GM12878 (cell line): ENCODE measurements around the gene COL13A1. TPM values are rescaled to one million over a fixed set of nuclear protein-coding genes. Genes with fewer than 3 reads are reported as not detected.

Experiments used
- ATAC-seq: fragments of 200-7000 bp; cut with Tn5 transposase; 3 replicates; pipeline ENCODE4 v1.9.1; 2020; ENCODE audit warnings: mild to moderate bottlenecking, moderate library complexity
- BruUV-seq: library from RNA; stranded (reverse); fragments of 400-500 nt; replicated peaks from 2 replicates; lab custom pipeline; 2021; lab: Mats Ljungman, UMichigan
- CTCF ChIA-PET: fragments of 300-600 bp; sonication (Branson Sonifier 250); formaldehyde crosslinking; extraction: SDS; loops from one replicate; lab custom pipeline; 2021; ENCODE audit warnings: inconsistent platforms; lab: Yijun Ruan, JAX
- POLR2A ChIA-PET: fragments of 350-600 bp; formaldehyde crosslinking; extraction: SDS; loops from one replicate; lab custom pipeline; 2021; ENCODE audit warnings: inconsistent platforms; lab: Charles Lee
- RAD21 ChIA-PET: fragments of 300-600 bp; sonication (Branson Sonifier 250); formaldehyde crosslinking; loops from one replicate; lab custom pipeline; 2023; ENCODE audit warnings: antibody characterized with exemption; ENCODE audit not compliant: unreplicated experiment; lab: Charles Lee
- SMC1A ChIA-PET: fragments of 300-600 bp; sonication (Branson Sonifier 250); formaldehyde crosslinking; loops from one replicate; lab custom pipeline; 2023; ENCODE audit not compliant: unreplicated experiment, uncharacterized antibody; lab: Charles Lee
- DNase-seq: peaks from one replicate; pipeline ENCODE4 v3.0.0-alpha.2; 2011; ENCODE audit warnings: low read depth, low spot score
- FAIRE-seq: peaks from 3 replicates; lab custom pipeline; 2011; peaks lifted over from hg19 to GRCh38; lab: Jason Lieb, UNC
- H2AFZ ChIP-seq: 2 replicates; pipeline ENCODE4 v1.6.0; 2011; ENCODE audit warnings: low read depth, low read length, control low read depth; ENCODE audit not compliant: control insufficient read depth
- H3K27ac ChIP-seq: 2 replicates; pipeline ENCODE4 v1.5.1; 2011; ENCODE audit warnings: control low read depth; ENCODE audit not compliant: control insufficient read depth, insufficient read depth
- H3K27me3 ChIP-seq, 2 experiments: replicated peaks in 1 of 2; 2 replicates each; pipeline versions ENCODE4 v1.6.0 to v1.6.1; 2011; ENCODE audit warnings: low read length in 1 of 2; ENCODE audit not compliant: control insufficient read depth in 2 of 2, insufficient read depth in 2 of 2
- H3K36me3 ChIP-seq, 2 experiments: 2 replicates each; pipeline ENCODE4 v1.5.1; 2011; ENCODE audit warnings: low read length in 1 of 2; ENCODE audit not compliant: control insufficient read depth in 2 of 2, insufficient read depth in 2 of 2
- H3K4me1 ChIP-seq: 2 replicates; pipeline ENCODE4 v1.6.1; 2011; ENCODE audit warnings: mild to moderate bottlenecking, low read length, moderate library complexity, mixed read lengths; ENCODE audit not compliant: control insufficient read depth, insufficient read depth
- H3K4me2 ChIP-seq: 2 replicates; pipeline ENCODE4 v1.6.0; 2011; ENCODE audit warnings: control low read depth; ENCODE audit not compliant: control insufficient read depth, insufficient read depth
- H3K4me3 ChIP-seq: fragments of 200-600 bp; sonication (generic); 2 replicates; pipeline ENCODE4 v1.5.1; 2016
- H3K79me2 ChIP-seq: 2 replicates; pipeline ENCODE4 v1.6.0; 2011; ENCODE audit warnings: low read length; ENCODE audit not compliant: control insufficient read depth, insufficient read depth
- H3K9ac ChIP-seq: 2 replicates; pipeline ENCODE4 v1.8.0; 2011; ENCODE audit warnings: low read length, control low read depth, mixed read lengths; ENCODE audit not compliant: control insufficient read depth, insufficient read depth
- H3K9me3 ChIP-seq: replicated peaks from 3 replicates; pipeline ENCODE4 v1.5.1; 2011; ENCODE audit warnings: mild to moderate bottlenecking, low read length; ENCODE audit not compliant: control insufficient read depth, insufficient read depth
- H4K20me1 ChIP-seq: 2 replicates; pipeline ENCODE4 v1.6.0; 2011; ENCODE audit not compliant: control insufficient read depth, insufficient read depth
- ASH2L ChIP-seq: fragments of 300-600, 200-600 bp; sonication (generic); IDR thresholded peaks from 2 replicates; pipeline ENCODE4 v1.6.1; 2017; ENCODE audit warnings: low read depth, mild to moderate bottlenecking, borderline replicate concordance
- ATF7 ChIP-seq: fragments of 450-650 bp; IDR thresholded peaks from 2 replicates; pipeline ENCODE4 v1.6.1; 2016; ENCODE audit warnings: low read depth, mild to moderate bottlenecking
- BHLHE40 ChIP-seq, 2 experiments: fragments of 450-650 bp in 1 of 2; IDR thresholded peaks; 2 replicates each; pipeline ENCODE4 v1.6.1; 2011 to 2017; ENCODE audit warnings: low read depth in 2 of 2, borderline replicate concordance in 1 of 2, improper control_type of control experiment in 1 of 2, low read length in 1 of 2, mild to moderate bottlenecking in 1 of 2
- CHD4 ChIP-seq: fragments of 200-600 bp; sonication (generic); IDR thresholded peaks from 2 replicates; pipeline ENCODE4 v1.6.1; 2016; ENCODE audit warnings: mild to moderate bottlenecking
- CUX1 ChIP-seq: IDR thresholded peaks from 2 replicates; pipeline ENCODE4 v1.6.1; 2012; ENCODE audit warnings: improper control_type of control experiment, low read depth, low read length; ENCODE audit not compliant: insufficient replicate concordance
- E2F8 ChIP-seq: fragments of 450-650 bp; IDR thresholded peaks from 2 replicates; pipeline ENCODE4 v1.6.1; 2018; ENCODE audit warnings: mild to moderate bottlenecking, low read depth, moderate library complexity; ENCODE audit not compliant: partially characterized antibody
- GATAD2B ChIP-seq: fragments of 450-650 bp; conservative IDR thresholded peaks from 2 replicates; pipeline ENCODE4 v1.6.1; 2017; ENCODE audit warnings: low read depth, mild to moderate bottlenecking, moderate library complexity
- MEF2B ChIP-seq: fragments of 450-650 bp; IDR thresholded peaks from 2 replicates; pipeline ENCODE4 v1.6.1; 2018; ENCODE audit warnings: mild to moderate bottlenecking, moderate library complexity; ENCODE audit not compliant: partially characterized antibody, poor library complexity, severe bottlenecking
- NR2C1 ChIP-seq: fragments of 450-650 bp; IDR thresholded peaks from 2 replicates; pipeline ENCODE4 v1.6.1; 2017; ENCODE audit warnings: antibody characterized with exemption, mild to moderate bottlenecking, moderate library complexity
- TARDBP ChIP-seq: IDR thresholded peaks from 2 replicates; pipeline ENCODE4 v1.6.1; 2016; ENCODE audit warnings: borderline replicate concordance
- TCF12 ChIP-seq: IDR thresholded peaks from 2 replicates; pipeline ENCODE4 v1.6.1; 2011; ENCODE audit warnings: low read depth, mild to moderate bottlenecking, low read length
- WGBS: methylation state at CpG from one replicate; pipeline ENCODE4 v1.1.6; 2016; ENCODE audit warnings: low lambda C conversion rate; ENCODE audit not compliant: insufficient replicate concordance, insufficient coverage; ENCODE audit errors: missing lambda C conversion rate; 5-methylcytosine and 5-hydroxymethylcytosine counted together
- in situ Hi-C: fragments of 300-500 bp; cut with MboI; formaldehyde crosslinking; loops from 9 replicates; pipeline ENCODE4 v1.14.3; 2018; ENCODE audit warnings: mixed read lengths
- intact Hi-C: fragments of 100-400 bp; cut with micrococcal nuclease; formaldehyde crosslinking; loops from one replicate; pipeline ENCODE4 v1.14.2; 2022; ENCODE audit not compliant: unreplicated experiment
- polyA plus RNA-seq, 11 experiments: library from polyadenylated mRNA; depleted of rRNA in 4 of 11; unstranded in 6 of 11; stranded (reverse) in 5 of 11; fragments of >200 nt; fragmentation: Nextera tagmentation in 4 of 11; fragmentation: Illumina TruSeq in 1 of 11; extraction: Ambion mirVana in 4 of 11; extraction: Trizol in 1 of 11; gene quantifications; 1 replicate in 1 of 11; 2 replicates in 10 of 11; pipeline versions ENCODE4 v1.2.1 to v1.2.3, GENCODE V29; 2011 to 2016; ENCODE audit warnings: inconsistent platforms in 2 of 11, missing spikeins in 2 of 11, low read depth in 1 of 11
- total RNA-seq, 4 experiments: library from RNA; depleted of rRNA in 3 of 4; stranded (reverse); fragments of >200 nt in 3 of 4; fragmentation: Illumina TruSeq in 1 of 4; extraction: Trizol in 1 of 4; gene quantifications; 2 replicates each; pipeline versions ENCODE4 v1.2.1 to v1.2.3, GENCODE V29; 2013 to 2021

Gene COL13A1
- total and polyA plus RNA-seq, 10 of the 15 experiments (the other 5 are each of a cell fraction or from before 2014, with no cell fraction given): 0.03 to 0.15 (median 0.05) TPM; not detected in 7

GRCh38 chr10:69951658-69952057 lies 150.0 kb downstream of the COL13A1 start (continued):
- TF ChIP-seq E2F8 (no peak), CHD4 (no peak)

GRCh38 chr10:69952069-69952800 lies 150.5 kb downstream of the COL13A1 start:
- Histone ChIP-seq H3K79me2 (no peaks in the 10 kb centered on the region), H3K36me3 (no peaks in the 10 kb centered on the region), H3K4me3 (no peak overlapping the region), H3K4me2 (no peak overlapping the region), H3K27ac (no peak overlapping the region), H3K9ac (no peak overlapping the region), H4K20me1 (0 out of 2 replicates have a peak, but pooled peaks cover 4% of the 10 kb centered on the region), H3K4me1 (peaks cover 9% of the 10 kb centered on the region), H2AFZ (no peak overlapping the region), H3K27me3 (no peaks in the 10 kb centered on the region), H3K9me3 (no peaks in the 10 kb centered on the region)
- no peak for DNase-seq
- intact Hi-C loops (no loop called here), in situ Hi-C loops (no loop called here)
- ChIA-PET POLR2A (interaction anchor here (0.6 to 1.9 kb wide), 3 partner anchors 8 to 403 kb away, joined by 3 to 5 read pairs (median 4); no protein-coding TSS in a partner anchor), SMC1A (interaction anchor here (1.1 kb wide), 1 partner anchor 17 kb away, joined by 4 read pairs; no protein-coding TSS in a partner anchor), RAD21 (interaction anchor here (0.6 kb wide), 1 partner anchor 845 kb away, joined by 3 read pairs; no protein-coding TSS in a partner anchor), CTCF (interaction anchor here (0.7 to 2.3 kb wide), 8 partner anchors 7 to 398 kb away, joined by 3 to 10 read pairs (median 3); partner anchors contain the start of gene TYSND1)
- no peak for FAIRE-seq
- WGBS: 0% methylated on average over 6 of the region's 6 CpGs
- ATAC-seq: peak; percentile 49
- BruUV-seq: no TSS peak
- no peak for TF ChIP-seq GATAD2B
- no peak for TF ChIP-seq ASH2L
- no peak for TF ChIP-seq TARDBP
- TF ChIP-seq CUX1: no peak
- peak; percentile 9 for TF ChIP-seq MEF2B
- peak in 1 of 2 experiments; percentile 68; a peak in 2 of 4 replicates for TF ChIP-seq BHLHE40 (IDR thresholded peaks at IDR 0.05; ENCODE audit: borderline replicate concordance in 1 of 2, low read depth in 2 of 2, low read length in 1 of 2)
- TF ChIP-seq TCF12: 0 out of 2 replicates have a peak, but pooled peaks have one; percentile 48
- TF ChIP-seq ATF7: 0 out of 2 replicates have a peak, but pooled peaks have one; percentile 3
- TF ChIP-seq NR2C1: no peak
